ENCODE data around the gene ZRSR2.

ZRSR2 gene

GRCh38 chrX:15834053-15834452 lies 43.8 kb downstream of the ZRSR2 start:
- intact Hi-C loops (cut with DNase I; ENCODE audit: low total_unique reads) = no loop called here
- Histone ChIP-seq H3K27ac (no peak overlapping the region), H3K4me3 (no peak overlapping the region), H3K36me3 (no peaks in the 10 kb centered on the region), H3K27me3 (no peaks in the 10 kb centered on the region), H3K4me1 (no peaks in the 10 kb centered on the region), H3K9me3 (no peaks in the 10 kb centered on the region)
- DNase-seq = no peak
- no peak for TF ChIP-seq CTCF (IDR thresholded peaks at IDR 0.05)

- TF ChIP-seq CTCF (IDR thresholded peaks at IDR 0.05) = no peak
- Histone ChIP-seq H3K27ac (no peak overlapping the region), H3K4me1 (no peaks in the 10 kb centered on the region), H3K27me3 (no peaks in the 10 kb centered on the region), H3K4me3 (no peak overlapping the region), H3K36me3 (no peaks in the 10 kb centered on the region), H3K9me3 (no peaks in the 10 kb centered on the region)
- DNase-seq = no peak
- intact Hi-C loops (cut with DNase I; ENCODE audit: low total_unique reads) = no loop called here
Measured at GRCh38 chrX:15834827-15835595, 44.7 kb downstream of the ZRSR2 start.

GRCh38 chrX:15838017-15838416 lies 47.7 kb downstream of the ZRSR2 start:
- H3K4me3 ChIP-seq = no peak overlapping the region
- no peaks in the 10 kb centered on the region for H3K36me3 ChIP-seq
- H3K9me3 ChIP-seq = no peaks in the 10 kb centered on the region
- TF ChIP-seq CTCF (IDR thresholded peaks at IDR 0.05) = no peak
- no peak for DNase-seq
- intact Hi-C loops (cut with DNase I; ENCODE audit: low total_unique reads) = no loop called here
- H3K27ac ChIP-seq = no peak overlapping the region
- no peaks in the 10 kb centered on the region for H3K27me3 ChIP-seq
- H3K4me1 ChIP-seq = no peaks in the 10 kb centered on the region

GRCh38 chrX:15841853-15842516 lies 51.7 kb downstream of the ZRSR2 start:
- no peaks in the 10 kb centered on the region for H3K4me1 ChIP-seq
- no peak for DNase-seq
- no peaks in the 10 kb centered on the region for H3K9me3 ChIP-seq
- no peaks in the 10 kb centered on the region for H3K27me3 ChIP-seq
- peaks cover 0 to 6% (median 0%) of the 10 kb centered on the region in 3 donors for H3K36me3 ChIP-seq
- intact Hi-C loops (cut with DNase I; ENCODE audit: low total_unique reads) = no loop called here
- no peak overlapping the region for H3K27ac ChIP-seq
- H3K4me3 ChIP-seq = no peak overlapping the region
- no peak for TF ChIP-seq CTCF (IDR thresholded peaks at IDR 0.05)

GRCh38 chrX:15843960-15844359 lies 53.7 kb downstream of the ZRSR2 start:
- DNase-seq = no peak
- no peak overlapping the region for H3K27ac ChIP-seq
- TF ChIP-seq CTCF (IDR thresholded peaks at IDR 0.05) = no peak
- no peaks in the 10 kb centered on the region for H3K27me3 ChIP-seq
- intact Hi-C loops (cut with DNase I; ENCODE audit: low total_unique reads) = no loop called here
- H3K36me3 ChIP-seq = peaks cover 0 to 6% (median 0%) of the 10 kb centered on the region in 3 donors
- no peak overlapping the region for H3K4me3 ChIP-seq
- H3K9me3 ChIP-seq = no peaks in the 10 kb centered on the region
- no peaks in the 10 kb centered on the region for H3K4me1 ChIP-seq
